ENCODE measurements around the gene SF3B6. TPM values are rescaled to one million over a fixed set of nuclear protein-coding genes. Genes with fewer than 3 reads are reported as not detected.
"Not testable (repeated sequence)": the region's sequence is repeated elsewhere in the genome, so short reads cannot be mapped to it uniquely, and the experiment has no call there.

The SF3B6 gene
- total RNA-seq, 1 experiment from 2014 or later, result 360 TPM

- Histone ChIP-seq H3K36me3 (no peaks in the 10 kb centered on the region), H3K4me1 (no peaks in the 10 kb centered on the region), H3K27me3 (no peaks in the 10 kb centered on the region), H3K9me3 (replicated peaks) (peaks cover 12% of the 10 kb centered on the region), H3K27ac (no peak overlapping the region), H3K4me3 (no peak overlapping the region)
- no peak for DNase-seq
Observed at GRCh38 chr2:24105816-24106215, 29.7 kb upstream of the SF3B6 start.

GRCh38 chr2:24104906-24105305 is 28.8 kb upstream of the SF3B6 start:
- H3K27ac ChIP-seq, result no peak overlapping the region
- no peak overlapping the region for H3K4me3 ChIP-seq
- peaks cover 12% of the 10 kb centered on the region for H3K9me3 ChIP-seq (replicated peaks)
- no peaks in the 10 kb centered on the region for H3K27me3 ChIP-seq
- DNase-seq, result no peak
- no peaks in the 10 kb centered on the region for H3K4me1 ChIP-seq
- no peaks in the 10 kb centered on the region for H3K36me3 ChIP-seq

DNA sequence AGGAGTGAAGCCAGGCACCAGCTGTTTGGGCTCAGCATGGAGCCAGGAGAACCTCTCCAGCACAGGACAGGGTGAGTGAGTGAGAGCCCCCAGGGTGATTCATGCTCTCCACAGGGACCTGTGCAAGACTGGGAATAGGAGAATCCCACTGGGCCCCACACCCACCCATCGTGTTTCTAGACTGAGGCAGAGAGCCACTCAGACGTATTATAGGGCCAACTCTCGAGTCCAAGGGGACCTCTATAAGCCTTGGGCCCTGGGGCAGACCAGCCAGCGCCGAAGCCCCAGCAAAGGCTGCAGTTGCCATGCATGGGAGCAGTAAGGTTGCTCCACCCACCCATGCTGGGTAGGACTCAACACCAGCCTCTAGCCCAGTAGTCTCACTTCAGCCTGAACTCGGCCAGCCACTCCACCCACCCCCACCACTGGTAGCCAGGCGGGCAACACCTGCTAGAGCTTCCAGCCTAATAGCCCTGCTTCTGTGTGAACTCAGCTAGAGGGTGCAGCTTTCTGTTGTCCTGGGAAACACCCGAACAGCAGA is 28.1 kb upstream of the SF3B6 start:
- peaks cover 12% of the 10 kb centered on the region for H3K9me3 ChIP-seq (replicated peaks)
- no peaks in the 10 kb centered on the region for H3K27me3 ChIP-seq
- DNase-seq, result no peak
- no peaks in the 10 kb centered on the region for H3K4me1 ChIP-seq
- no peak overlapping the region for H3K4me3 ChIP-seq
- H3K27ac ChIP-seq, result no peak overlapping the region
- no peaks in the 10 kb centered on the region for H3K36me3 ChIP-seq

- Histone ChIP-seq H3K4me1 (no peaks in the 10 kb centered on the region), H3K9me3 (replicated peaks) (peaks cover 12% of the 10 kb centered on the region), H3K4me3 (no peak overlapping the region), H3K27me3 (no peaks in the 10 kb centered on the region), H3K36me3 (no peaks in the 10 kb centered on the region), H3K27ac (no peak overlapping the region)
- DNase-seq, result no peak
Observed at GRCh38 chr2:24102677-24103076, 26.6 kb upstream of the SF3B6 start.

DNA sequence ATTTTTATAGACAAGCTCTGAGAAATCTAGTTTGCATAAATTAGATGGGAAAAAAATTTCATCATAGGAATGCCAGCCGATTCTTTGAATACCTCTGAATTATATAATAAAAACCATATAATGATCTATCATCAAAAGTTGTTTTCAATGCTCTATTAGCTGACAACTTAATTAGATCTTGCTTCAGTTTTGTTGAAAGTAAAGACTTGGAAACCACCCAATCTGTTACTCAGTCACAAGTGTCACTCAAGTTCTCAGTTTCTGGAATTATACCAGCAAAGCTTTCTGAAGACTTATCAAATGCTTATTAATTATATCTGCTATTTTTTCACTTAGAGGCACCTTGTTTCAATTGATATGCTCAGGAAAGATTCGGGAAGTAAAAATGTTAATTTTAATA is 25.9 kb upstream of the SF3B6 start:
- Histone ChIP-seq H3K9me3 (replicated peaks) (peaks cover 8% of the 10 kb centered on the region), H3K27ac (no peak overlapping the region), H3K27me3 (no peaks in the 10 kb centered on the region), H3K4me3 (no peak overlapping the region), H3K4me1 (no peaks in the 10 kb centered on the region), H3K36me3 (no peaks in the 10 kb centered on the region)
- DNase-seq, result no peak

DNA sequence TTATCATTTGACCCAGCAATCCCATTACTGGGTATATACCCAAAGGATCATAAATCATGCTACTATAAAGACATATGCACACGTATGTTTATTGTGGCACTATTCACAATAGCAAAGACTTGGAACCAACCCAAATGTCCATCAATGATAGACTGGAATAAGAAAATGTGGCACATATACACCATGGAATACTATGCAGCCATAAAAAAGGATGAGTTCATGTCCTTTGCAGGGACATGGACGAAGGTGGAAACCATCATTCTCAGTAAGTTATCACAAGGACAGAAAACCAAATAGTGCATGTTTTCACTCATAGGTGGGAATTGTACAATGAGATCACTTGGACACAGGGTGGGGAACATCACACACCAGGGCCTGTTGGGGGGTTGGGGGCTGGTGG is 24.6 kb upstream of the SF3B6 start:
- DNase-seq; H3K9me3 ChIP-seq (replicated peaks); H3K27ac ChIP-seq; H3K4me3 ChIP-seq; H3K4me1 ChIP-seq; H3K36me3 ChIP-seq; H3K27me3 ChIP-seq: not testable (repeated sequence)

GRCh38 chr2:24095171-24095677 is 19.1 kb upstream of the SF3B6 start:
- DNase-seq; H3K9me3 ChIP-seq (replicated peaks); H3K27ac ChIP-seq: not testable (repeated sequence)

DNA sequence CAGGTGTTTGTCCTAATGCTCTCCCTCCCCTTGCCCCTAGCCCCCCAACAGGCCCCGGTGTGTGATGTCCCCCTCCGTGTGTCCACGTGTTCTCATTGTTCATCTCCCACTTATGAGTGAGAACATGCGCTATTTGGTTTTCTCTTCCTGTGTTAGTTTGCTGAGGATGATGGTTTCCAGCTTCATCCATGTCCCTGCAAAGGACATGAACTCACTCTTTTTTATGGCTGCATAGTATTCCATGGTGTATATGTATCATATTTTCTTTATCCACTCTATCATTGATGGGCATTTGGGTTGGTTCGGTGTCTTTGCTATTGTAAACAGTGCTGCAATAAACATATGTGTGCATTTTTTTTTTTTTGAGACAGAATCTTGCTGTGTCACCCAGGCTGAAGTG is 17.1 kb upstream of the SF3B6 start:
- H3K9me3 ChIP-seq (replicated peaks); H3K27me3 ChIP-seq; H3K4me3 ChIP-seq; DNase-seq; H3K36me3 ChIP-seq; H3K4me1 ChIP-seq; H3K27ac ChIP-seq: not testable (repeated sequence)

More at GRCh38 chr2:24095171-24095677, 19.1 kb upstream of the SF3B6 start:
- not testable (repeated sequence) for H3K36me3 ChIP-seq, H3K27me3 ChIP-seq, H3K4me3 ChIP-seq, H3K4me1 ChIP-seq

- H3K27ac ChIP-seq, result no peak overlapping the region
- no peaks in the 10 kb centered on the region for H3K27me3 ChIP-seq
- DNase-seq, result no peak
- no peak overlapping the region for H3K4me3 ChIP-seq
- peaks cover 3% of the 10 kb centered on the region; the same call in 1 of the 2 replicates for H3K4me1 ChIP-seq
- no peaks in the 10 kb centered on the region for H3K9me3 ChIP-seq (replicated peaks)
- no peaks in the 10 kb centered on the region for H3K36me3 ChIP-seq
Observed at GRCh38 chr2:24088821-24089359, 12.8 kb upstream of the SF3B6 start.

GRCh38 chr2:24087032-24087431 is 10.9 kb upstream of the SF3B6 start:
- Histone ChIP-seq H3K4me3 (no peak overlapping the region), H3K36me3 (peaks cover 6% of the 10 kb centered on the region), H3K27ac (no peak overlapping the region), H3K4me1 (peaks cover 16% of the 10 kb centered on the region), H3K27me3 (no peaks in the 10 kb centered on the region), H3K9me3 (replicated peaks) (no peaks in the 10 kb centered on the region)
- DNase-seq, result no peak

DNA sequence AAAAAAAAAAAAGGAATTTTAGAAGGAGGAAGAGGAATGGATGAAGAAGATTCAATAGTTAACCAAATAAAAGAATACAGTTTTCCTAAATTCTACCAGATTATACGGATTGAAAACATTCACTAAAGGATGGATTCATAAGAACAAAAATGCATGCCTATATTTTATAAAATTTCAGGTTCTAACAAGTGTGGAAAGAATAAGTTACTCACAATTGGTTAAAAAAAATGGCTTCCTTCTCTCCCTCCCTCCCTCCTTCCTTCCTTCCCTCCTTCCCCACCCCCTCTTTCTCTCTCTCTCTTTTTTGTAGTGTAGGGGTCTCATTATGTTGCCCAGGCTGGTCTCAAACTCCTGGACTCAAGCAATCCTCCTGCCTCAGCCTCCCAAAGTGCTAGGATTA is 10.1 kb upstream of the SF3B6 start:
- no peaks in the 10 kb centered on the region for H3K9me3 ChIP-seq (replicated peaks)
- H3K4me3 ChIP-seq, result no peak overlapping the region
- DNase-seq, result no peak
- H3K27ac ChIP-seq, result no peak overlapping the region
- H3K4me1 ChIP-seq, result peaks cover 24% of the 10 kb centered on the region
- H3K27me3 ChIP-seq, result no peaks in the 10 kb centered on the region
- peaks cover 6% of the 10 kb centered on the region for H3K36me3 ChIP-seq

- H3K4me1 ChIP-seq, result peaks cover 31% of the 10 kb centered on the region
- H3K27me3 ChIP-seq, result no peaks in the 10 kb centered on the region
- peak overlapping the region; percentile 73 for H3K4me3 ChIP-seq
- H3K27ac ChIP-seq, result peak overlapping the region; percentile 96
- no peak for DNase-seq
- no peaks in the 10 kb centered on the region for H3K9me3 ChIP-seq (replicated peaks)
- peaks cover 6% of the 10 kb centered on the region for H3K36me3 ChIP-seq
Observed at GRCh38 chr2:24085200-24085489, 9.0 kb upstream of the SF3B6 start.

- DNase-seq, result peak; percentile 96 to 97
- H3K4me3 ChIP-seq, result peak within 1 kb of the TSS; percentile 73
Observed at GRCh38 chr2:24084386-24085199, 8.5 kb upstream of the SF3B6 start, which contains the start of gene TP53I3. Gene TP53I3, minus strand, starts transcription at chr2:24084834. Its CDS starts 508 bp downstream, at chr2:24084326.

DNA sequence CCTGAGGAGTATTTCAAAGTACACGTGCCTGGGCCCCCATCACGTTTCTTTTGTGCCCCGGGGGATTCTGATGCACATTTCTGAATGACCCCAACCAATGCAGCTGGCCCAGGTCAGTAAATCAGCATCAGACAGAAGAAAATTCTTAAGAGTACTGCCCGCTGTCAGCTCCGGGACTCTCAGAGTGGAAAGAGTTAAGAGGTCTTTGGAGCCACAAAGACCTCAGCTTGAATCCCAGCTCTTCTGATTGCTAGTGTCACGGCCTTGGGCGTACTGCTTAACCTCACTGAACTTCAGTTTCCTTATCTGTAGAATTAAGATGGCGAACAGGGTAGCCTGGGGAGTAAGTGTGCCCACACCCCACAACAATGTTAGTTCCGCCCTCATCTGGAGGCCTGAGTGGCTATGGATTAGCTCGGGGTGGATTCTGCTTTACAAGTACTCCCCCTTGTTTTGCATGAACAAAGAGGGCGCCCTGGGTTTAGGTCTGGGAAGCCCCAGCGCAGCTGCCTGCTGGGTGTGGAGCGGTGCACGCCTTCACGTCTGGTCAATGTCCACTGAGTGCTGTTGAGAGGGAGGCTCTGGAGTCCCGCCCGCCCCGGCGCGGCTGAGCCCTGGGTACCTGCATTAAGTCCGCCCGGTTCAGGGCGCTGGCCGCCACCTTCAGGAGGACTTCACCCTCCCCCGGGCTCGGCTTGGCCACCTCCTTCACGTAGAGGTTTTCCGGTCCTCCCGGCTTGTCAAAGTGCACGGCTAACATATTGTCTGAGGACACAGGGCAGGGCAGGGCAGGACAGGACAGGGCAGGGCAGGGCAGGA is 7.7 kb upstream of the SF3B6 start:
- H3K27me3 ChIP-seq, result no peaks in the 10 kb centered on the region
- DNase-seq, result peak; percentile 99
- H3K36me3 ChIP-seq, result peaks cover 16% of the 10 kb centered on the region
- H3K4me3 ChIP-seq, result peak overlapping the region; percentile 73
- H3K27ac ChIP-seq, result peak overlapping the region; percentile 96
- no peaks in the 10 kb centered on the region for H3K9me3 ChIP-seq (replicated peaks)
- H3K4me1 ChIP-seq, result peaks cover 41% of the 10 kb centered on the region

More at GRCh38 chr2:24084386-24085199, 8.5 kb upstream of the SF3B6 start, which contains the start of gene TP53I3:
- no peaks in the 10 kb centered on the region for H3K9me3 ChIP-seq (replicated peaks)
- H3K27ac ChIP-seq, result peak within 1 kb of the TSS; percentile 96
- H3K4me1 ChIP-seq, result peaks cover 36% of the 10 kb centered on the region
- peaks cover 8% of the 10 kb centered on the region for H3K36me3 ChIP-seq
- H3K27me3 ChIP-seq, result no peaks in the 10 kb centered on the region

All from SJCRH30 (cell line).